Ovary (tissue), 9 donors: ENCODE measurements around the gene SVOPL. TPM values are rescaled to one million over a fixed set of nuclear protein-coding genes. Genes with fewer than 3 reads are reported as not detected.

Experiments
- DNase-seq, 5 donors: peaks; one replicate each; pipeline ENCODE4 v3.0.0-alpha.2; 2019 to 2020
- H3K27ac ChIP-seq, 2 donors: fragments of 200-600 bp; one replicate each; pipeline versions ENCODE4 v1.5.1 to v1.8.0; 2019 to 2022
- H3K27me3 ChIP-seq: fragments of 200-600 bp; one replicate; pipeline ENCODE4 v1.8.0; 2022
- H3K36me3 ChIP-seq: fragments of 200-600 bp; sonication (generic); one replicate; pipeline ENCODE4 v1.5.1; 2019
- H3K4me1 ChIP-seq: one replicate; pipeline ENCODE4 v1.8.1; 2013; ENCODE audit warnings: mild to moderate bottlenecking, moderate library complexity; ENCODE audit not compliant: insufficient read depth
- H3K4me3 ChIP-seq: fragments of 200-600 bp; sonication (generic); one replicate; pipeline ENCODE4 v1.5.1; 2017
- H3K9me3 ChIP-seq, 2 donors: fragments of 200-600 bp in 1 of 2; sonication (generic) in 1 of 2; one replicate each; pipeline versions ENCODE4 v1.5.1 to v1.8.1; 2013 to 2019; ENCODE audit warnings: mild to moderate bottlenecking in 1 of 2, moderate library complexity in 1 of 2
- EP300 ChIP-seq: sonication (generic); formaldehyde crosslinking; IDR thresholded peaks from one replicate; pipeline ENCODE4 v1.6.1; 2017; ENCODE audit warnings: antibody characterized with exemption
- POLR2A ChIP-seq: fragments of 450-650 bp; IDR thresholded peaks from one replicate; pipeline ENCODE4 v1.6.1; 2017; ENCODE audit warnings: antibody characterized with exemption, mild to moderate bottlenecking, moderate library complexity
- WGBS, 3 donors: extraction: QIAGEN DNeasy Blood & Tissue Kit in 1 of 3; methylation state at CpG; one replicate each; pipeline versions ENCODE4 v1.1.5 to v1.1.7; 2013 to 2017; 5-methylcytosine and 5-hydroxymethylcytosine counted together
- intact Hi-C, 4 donors: fragments of 100-400 bp; cut with DNase I; formaldehyde crosslinking; loops; one replicate each; pipeline versions ENCODE4 v1.11.0 to v1.15.1; 2022 to 2023
- polyA plus RNA-seq, 2 donors: library from polyadenylated mRNA; stranded (reverse); fragments of 200-250 nt in 1 of 2; fragments of 350-450 nt in 1 of 2; fragmentation: Illumina TruSeq in 1 of 2; extraction: RNeasy Lipid Tissue Mini Kit (QIAGEN cat#74804) in 1 of 2; gene quantifications; one replicate each; pipeline ENCODE4 v1.2.3, GENCODE V29; 2013 to 2014
- total RNA-seq, 7 donors: library from RNA; depleted of rRNA in 2 of 7; stranded (reverse); fragments of >200 nt in 2 of 7; fragmentation: NEBNext Ultra II Directional in 3 of 7; extraction: Animal tissue kit (Norgen Biotek cat#: 25700) in 3 of 7; gene quantifications; one replicate each; pipeline versions ENCODE4 v1.1.0 to v1.2.4, GENCODE V29; 2016 to 2023
- TF ChIP-seq, protein P1 (sequence below), 3 donors: fragments of 450-650 bp in 2 of 3; fragments of 200-600 bp in 1 of 3; IDR thresholded peaks; one replicate each; pipeline versions ENCODE4 v1.5.1 to v1.8.0; 2016 to 2022; ENCODE audit warnings: antibody characterized with exemption in 3 of 3, mild to moderate bottlenecking in 1 of 3
- donor health status: DM: no; HTN: no; CAD: no; lungs with moderate emphysema.
- donor health status: DM: no; HTN: no; CAD: no.
- donor health status: Bipolar disorder and iron deficiency.
- donor health status: DM: yes; HTN: yes; CAD: no.
- donor health status: DM: no; HTN: no; CAD: no.
- donor health status: DM: yes; HTN: yes; CAD: no.

SVOPL gene
- total and polyA plus RNA-seq, 9 donors: 0.08 to 1.3 (median 0.85) TPM; not detected in 1

DNA sequence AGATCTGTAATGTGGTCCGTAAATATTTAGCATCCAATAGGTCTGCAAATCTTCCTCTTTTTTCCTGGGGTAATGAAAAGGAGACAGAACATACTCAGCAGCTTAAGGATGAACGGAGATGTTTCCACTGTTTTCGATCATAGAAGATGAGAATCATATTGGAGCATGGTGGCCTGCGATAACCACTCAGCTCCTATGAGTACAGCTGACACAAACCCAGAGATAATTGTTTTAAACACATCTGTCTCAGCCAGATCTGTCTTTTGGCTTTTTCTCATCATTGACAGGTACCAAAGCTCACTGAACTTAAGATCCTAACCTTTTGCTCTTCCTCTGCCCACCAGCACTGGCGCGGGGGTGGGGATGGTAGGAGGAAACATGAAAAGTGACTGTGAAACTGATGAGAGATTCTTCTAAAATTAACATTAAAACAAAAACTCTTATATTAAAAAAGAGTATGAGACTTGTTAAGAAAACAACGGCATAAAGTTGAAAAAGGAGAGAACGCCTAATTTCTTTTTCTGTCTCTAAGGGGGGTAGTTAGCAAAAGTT lies 71.0 kb downstream of the SVOPL start:
- intact Hi-C loops: no loop called here
- 93 to 97% (median 94%) methylated on average over 8 of the region's 8 CpGs for WGBS, 3 donors
- DNase-seq: no peak
- H3K27me3 ChIP-seq: no peaks in the 10 kb centered on the region
- no peaks in the 10 kb centered on the region for H3K36me3 ChIP-seq
- no peaks in the 10 kb centered on the region for H3K9me3 ChIP-seq
- no peak for TF ChIP-seq EP300
- no peak for TF ChIP-seq POLR2A
- TF ChIP-seq, protein P1, sequence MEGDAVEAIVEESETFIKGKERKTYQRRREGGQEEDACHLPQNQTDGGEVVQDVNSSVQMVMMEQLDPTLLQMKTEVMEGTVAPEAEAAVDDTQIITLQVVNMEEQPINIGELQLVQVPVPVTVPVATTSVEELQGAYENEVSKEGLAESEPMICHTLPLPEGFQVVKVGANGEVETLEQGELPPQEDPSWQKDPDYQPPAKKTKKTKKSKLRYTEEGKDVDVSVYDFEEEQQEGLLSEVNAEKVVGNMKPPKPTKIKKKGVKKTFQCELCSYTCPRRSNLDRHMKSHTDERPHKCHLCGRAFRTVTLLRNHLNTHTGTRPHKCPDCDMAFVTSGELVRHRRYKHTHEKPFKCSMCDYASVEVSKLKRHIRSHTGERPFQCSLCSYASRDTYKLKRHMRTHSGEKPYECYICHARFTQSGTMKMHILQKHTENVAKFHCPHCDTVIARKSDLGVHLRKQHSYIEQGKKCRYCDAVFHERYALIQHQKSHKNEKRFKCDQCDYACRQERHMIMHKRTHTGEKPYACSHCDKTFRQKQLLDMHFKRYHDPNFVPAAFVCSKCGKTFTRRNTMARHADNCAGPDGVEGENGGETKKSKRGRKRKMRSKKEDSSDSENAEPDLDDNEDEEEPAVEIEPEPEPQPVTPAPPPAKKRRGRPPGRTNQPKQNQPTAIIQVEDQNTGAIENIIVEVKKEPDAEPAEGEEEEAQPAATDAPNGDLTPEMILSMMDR (IDR thresholded peaks at IDR 0.05): no peak
- no peak overlapping the region for H3K27ac ChIP-seq
- no peaks in the 10 kb centered on the region for H3K4me1 ChIP-seq
- H3K4me3 ChIP-seq: no peak overlapping the region

DNA sequence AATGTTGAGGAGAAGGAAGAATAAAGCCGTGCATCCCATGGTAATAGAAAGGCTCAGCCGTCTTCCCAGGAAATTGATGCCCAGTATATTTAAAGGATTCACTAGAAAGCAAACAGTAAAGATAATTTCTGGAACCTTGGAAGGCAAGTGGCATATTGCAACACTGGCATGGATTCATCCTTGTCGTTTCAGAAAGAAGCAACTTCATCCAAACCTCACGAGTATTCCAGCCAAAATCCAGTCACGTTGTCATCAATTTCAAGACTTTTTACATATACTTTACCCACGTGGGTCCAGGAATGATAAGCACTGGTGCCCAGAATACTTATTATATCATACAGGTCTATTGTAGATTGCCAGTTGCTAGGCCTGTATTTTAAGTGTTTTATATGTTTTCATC lies 73.8 kb downstream of the SVOPL start:
- no peak for DNase-seq

DNA sequence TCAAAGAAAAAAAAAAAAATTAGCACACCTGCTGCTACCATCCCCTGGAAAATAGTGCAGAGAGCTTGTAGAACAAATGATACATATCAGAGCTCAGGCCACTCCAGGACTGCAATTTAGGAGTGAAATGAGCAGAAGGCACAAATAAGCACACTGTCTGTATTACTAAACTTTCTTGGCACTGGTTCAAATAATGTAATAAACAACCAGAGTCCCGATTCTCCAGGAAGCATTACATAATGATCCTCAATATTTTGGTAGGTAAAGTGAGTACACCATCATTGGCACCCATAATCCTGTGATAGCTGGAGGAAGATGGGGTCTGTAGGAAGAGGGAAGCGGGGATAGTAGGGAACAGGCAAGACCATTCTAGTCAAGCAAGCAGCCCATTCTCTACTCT lies 74.3 kb downstream of the SVOPL start:
- no peak for TF ChIP-seq EP300
- no peak for TF ChIP-seq POLR2A
- TF ChIP-seq, protein P1 (IDR thresholded peaks at IDR 0.05): no peak
- Histone ChIP-seq H3K36me3 (no peaks in the 10 kb centered on the region), H3K4me3 (no peak overlapping the region), H3K27me3 (no peaks in the 10 kb centered on the region), H3K4me1 (no peaks in the 10 kb centered on the region), H3K27ac (no peak overlapping the region), H3K9me3 (no peaks in the 10 kb centered on the region)
- intact Hi-C loops: no loop called here
- 49 to 52% (median 51%) methylated on average over 2 of the region's 2 CpGs for WGBS, 3 donors
- DNase-seq: no peak

More for the DNA sequence above, 73.8 kb downstream of the SVOPL start:
- no peaks in the 10 kb centered on the region for H3K27me3 ChIP-seq
- intact Hi-C loops: no loop called here
- H3K4me1 ChIP-seq: no peaks in the 10 kb centered on the region
- no peak overlapping the region for H3K27ac ChIP-seq
- WGBS, 3 donors: 73 to 79% (median 74%) methylated on average over 6 of the region's 6 CpGs
- H3K36me3 ChIP-seq: no peaks in the 10 kb centered on the region
- no peak overlapping the region for H3K4me3 ChIP-seq
- no peak for TF ChIP-seq EP300
- TF ChIP-seq POLR2A: no peak
- TF ChIP-seq, protein P1 (IDR thresholded peaks at IDR 0.05): no peak
- H3K9me3 ChIP-seq: no peaks in the 10 kb centered on the region

DNA sequence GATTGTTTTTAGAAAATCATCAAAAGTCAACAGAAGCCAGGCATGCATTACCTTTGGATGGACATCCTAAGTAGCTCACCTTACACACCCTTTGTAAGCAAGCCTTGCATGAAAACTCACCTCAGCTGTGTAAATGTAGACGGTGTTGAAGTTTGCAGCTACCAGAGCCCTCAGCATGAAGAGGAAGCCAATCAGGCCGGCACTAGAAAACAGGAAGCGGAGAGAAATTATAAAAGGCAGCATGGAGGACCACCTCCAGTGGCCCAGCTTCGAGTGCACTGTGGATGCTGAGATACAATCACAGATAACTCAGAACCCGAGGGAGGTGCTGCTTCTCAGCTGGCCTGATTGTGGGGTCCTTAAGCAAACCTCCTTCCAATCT lies 75.3 kb downstream of the SVOPL start:
- intact Hi-C loops: no loop called here
- Histone ChIP-seq H3K36me3 (no peaks in the 10 kb centered on the region), H3K4me3 (no peak overlapping the region), H3K27ac (no peak overlapping the region), H3K27me3 (no peaks in the 10 kb centered on the region), H3K9me3 (no peaks in the 10 kb centered on the region), H3K4me1 (no peaks in the 10 kb centered on the region)
- TF ChIP-seq POLR2A (no peak), EP300 (no peak)
- TF ChIP-seq, protein P1 (IDR thresholded peaks at IDR 0.05): no peak
- WGBS, 3 donors: 72 to 89% (median 81%) methylated on average over 5 of the region's 5 CpGs
- DNase-seq: no peak
